A549 (cell line): Measurements from ENCODE around the gene PTPRG.

Experiments
- CHD2 ChIP-seq: fragments of 150-350 bp; IDR thresholded peaks from 2 replicates; pipeline ENCODE4 v1.6.1; 2014; ENCODE audit warnings: low read length; ENCODE audit not compliant: partially characterized antibody
- EP300 ChIP-seq, 2 experiments: fragments of >200 bp; sonication (Bioruptor Twin); formaldehyde crosslinking; IDR thresholded peaks; 2 replicates in 1 of 2; 3 replicates in 1 of 2; pipeline ENCODE4 v1.6.1; 2016 to 2017
- JUN ChIP-seq, 2 experiments: fragments of >200 bp; sonication (Bioruptor Twin); formaldehyde crosslinking; IDR thresholded peaks; 2 replicates in 1 of 2; 3 replicates in 1 of 2; pipeline ENCODE4 v1.6.1; 2016 to 2017
- PHF8 ChIP-seq: fragments of 200-600 bp; sonication (generic); IDR thresholded peaks from 2 replicates; pipeline ENCODE4 v1.6.1; 2016; ENCODE audit warnings: low read depth, mild to moderate bottlenecking, antibody characterized with exemption, moderate library complexity, borderline replicate concordance
- POLR2A ChIP-seq: IDR thresholded peaks from 2 replicates; pipeline ENCODE4 v1.6.1; 2012; ENCODE audit warnings: mild to moderate bottlenecking, low read length
- RFX5 ChIP-seq: fragments of 450-650 bp; IDR thresholded peaks from 2 replicates; pipeline ENCODE4 v1.7.1; 2014; ENCODE audit warnings: antibody characterized with exemption, mild to moderate bottlenecking, moderate library complexity
- TF ChIP-seq, protein P1 (sequence below): fragments of >200 bp; sonication (Bioruptor Twin); formaldehyde crosslinking; IDR thresholded peaks from 3 replicates; pipeline ENCODE4 v1.5.1; 2016
- TF ChIP-seq, protein P2 (sequence below): IDR thresholded peaks from 2 replicates; pipeline ENCODE4 v1.6.1; 2012

GRCh38 chr3:62192891-62193290 lies 631.5 kb downstream of the PTPRG start:
- TF ChIP-seq POLR2A (no peak), RFX5 (no peak), EP300 (IDR thresholded peaks at IDR 0.05) (no peak), CHD2 (no peak), JUN (IDR thresholded peaks at IDR 0.05) (no peak), PHF8 (no peak)
- TF ChIP-seq, protein P1, sequence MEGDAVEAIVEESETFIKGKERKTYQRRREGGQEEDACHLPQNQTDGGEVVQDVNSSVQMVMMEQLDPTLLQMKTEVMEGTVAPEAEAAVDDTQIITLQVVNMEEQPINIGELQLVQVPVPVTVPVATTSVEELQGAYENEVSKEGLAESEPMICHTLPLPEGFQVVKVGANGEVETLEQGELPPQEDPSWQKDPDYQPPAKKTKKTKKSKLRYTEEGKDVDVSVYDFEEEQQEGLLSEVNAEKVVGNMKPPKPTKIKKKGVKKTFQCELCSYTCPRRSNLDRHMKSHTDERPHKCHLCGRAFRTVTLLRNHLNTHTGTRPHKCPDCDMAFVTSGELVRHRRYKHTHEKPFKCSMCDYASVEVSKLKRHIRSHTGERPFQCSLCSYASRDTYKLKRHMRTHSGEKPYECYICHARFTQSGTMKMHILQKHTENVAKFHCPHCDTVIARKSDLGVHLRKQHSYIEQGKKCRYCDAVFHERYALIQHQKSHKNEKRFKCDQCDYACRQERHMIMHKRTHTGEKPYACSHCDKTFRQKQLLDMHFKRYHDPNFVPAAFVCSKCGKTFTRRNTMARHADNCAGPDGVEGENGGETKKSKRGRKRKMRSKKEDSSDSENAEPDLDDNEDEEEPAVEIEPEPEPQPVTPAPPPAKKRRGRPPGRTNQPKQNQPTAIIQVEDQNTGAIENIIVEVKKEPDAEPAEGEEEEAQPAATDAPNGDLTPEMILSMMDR: no peak
- TF ChIP-seq, protein P2, sequence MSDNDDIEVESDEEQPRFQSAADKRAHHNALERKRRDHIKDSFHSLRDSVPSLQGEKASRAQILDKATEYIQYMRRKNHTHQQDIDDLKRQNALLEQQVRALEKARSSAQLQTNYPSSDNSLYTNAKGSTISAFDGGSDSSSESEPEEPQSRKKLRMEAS: no peak
